GM12878 (cell line): ENCODE results near the gene PPP1CA. TPM values are rescaled to one million over a fixed set of nuclear protein-coding genes. Genes with fewer than 3 reads are reported as not detected.

Experiments used
- BHLHE40 ChIP-seq, 2 experiments: fragments of 450-650 bp in 1 of 2; IDR thresholded peaks; 2 replicates each; pipeline ENCODE4 v1.6.1; 2011 to 2017; ENCODE audit warnings: low read depth in 2 of 2, borderline replicate concordance in 1 of 2, improper control_type of control experiment in 1 of 2, low read length in 1 of 2, mild to moderate bottlenecking in 1 of 2
- FOXK2 ChIP-seq: fragments of 450-650 bp; IDR thresholded peaks from 2 replicates; pipeline ENCODE4 v1.6.1; 2017; ENCODE audit warnings: mild to moderate bottlenecking, moderate library complexity
- MAX ChIP-seq: IDR thresholded peaks from 2 replicates; pipeline ENCODE4 v1.6.1; 2012; ENCODE audit warnings: low read depth, low read length, improper control_type of control experiment
- NBN ChIP-seq: fragments of 450-650 bp; IDR thresholded peaks from 2 replicates; pipeline ENCODE4 v1.6.1; 2016
- PBX3 ChIP-seq: IDR thresholded peaks from 2 replicates; pipeline ENCODE4 v1.6.1; 2011; ENCODE audit warnings: mild to moderate bottlenecking, low read depth, low read length, moderate library complexity; ENCODE audit not compliant: insufficient replicate concordance
- PRDM15 ChIP-seq: fragments of 450-650 bp; formaldehyde crosslinking; IDR thresholded peaks from 2 replicates; pipeline ENCODE4 v1.4.0; 2020; ENCODE audit warnings: mild to moderate bottlenecking, moderate library complexity
- RAD51 ChIP-seq: fragments of 450-650 bp; IDR thresholded peaks from 2 replicates; pipeline ENCODE4 v1.6.1; 2016; ENCODE audit warnings: moderate library complexity, mild to moderate bottlenecking, inconsistent platforms
- SIN3A ChIP-seq: IDR thresholded peaks from 2 replicates; pipeline ENCODE4 v1.6.1; 2012; ENCODE audit warnings: low read depth, low read length, improper control_type of control experiment
- SKIL ChIP-seq: fragments of 450-650 bp; IDR thresholded peaks from 2 replicates; pipeline ENCODE4 v1.6.1; 2017; ENCODE audit warnings: mild to moderate bottlenecking, low read depth, inconsistent platforms; ENCODE audit not compliant: poor library complexity, severe bottlenecking
- TBL1XR1 ChIP-seq: IDR thresholded peaks from 2 replicates; pipeline ENCODE4 v1.6.1; 2012; ENCODE audit warnings: low read depth, low read length, improper control_type of control experiment
- ZBTB40 ChIP-seq: fragments of 450-650 bp; IDR thresholded peaks from 2 replicates; pipeline ENCODE4 v1.6.1; 2016; ENCODE audit warnings: mild to moderate bottlenecking, moderate library complexity, borderline replicate concordance
- ZNF687 ChIP-seq: fragments of 450-650 bp; IDR thresholded peaks from 2 replicates; pipeline ENCODE4 v1.6.1; 2017; ENCODE audit warnings: mild to moderate bottlenecking, moderate library complexity
- polyA plus RNA-seq, 11 experiments: library from polyadenylated mRNA; depleted of rRNA in 4 of 11; unstranded in 6 of 11; stranded (reverse) in 5 of 11; fragments of >200 nt; fragmentation: Nextera tagmentation in 4 of 11; fragmentation: Illumina TruSeq in 1 of 11; extraction: Ambion mirVana in 4 of 11; extraction: Trizol in 1 of 11; gene quantifications; 1 replicate in 1 of 11; 2 replicates in 10 of 11; pipeline versions ENCODE4 v1.2.1 to v1.2.3, GENCODE V29; 2011 to 2016; ENCODE audit warnings: inconsistent platforms in 2 of 11, missing spikeins in 2 of 11, low read depth in 1 of 11
- total RNA-seq, 4 experiments: library from RNA; depleted of rRNA in 3 of 4; stranded (reverse); fragments of >200 nt in 3 of 4; fragmentation: Illumina TruSeq in 1 of 4; extraction: Trizol in 1 of 4; gene quantifications; 2 replicates each; pipeline versions ENCODE4 v1.2.1 to v1.2.3, GENCODE V29; 2013 to 2021

PPP1CA gene
- total and polyA plus RNA-seq, 10 of the 15 experiments (the other 5 are each of a cell fraction or from before 2014, with no cell fraction given): 26.4 to 458 (median 240) TPM

GRCh38 chr11:67409261-67409666 is 7.6 kb upstream of the PPP1CA start (continued):
- TF ChIP-seq ZNF687: peak; percentile 88
- TF ChIP-seq TBL1XR1: no peak
- no peak for TF ChIP-seq PRDM15 (CRISPR knock-in tag)
- TF ChIP-seq SKIL: no peak
- peak; percentile 6 for TF ChIP-seq PBX3
- no peak for TF ChIP-seq SIN3A
- TF ChIP-seq MAX: peak; percentile 55; the same call in 1 of the 2 replicates
- 0 out of 4 replicates have a peak, but pooled peaks of 1 of the 2 experiments have one; percentile 3 for TF ChIP-seq BHLHE40 (IDR thresholded peaks at IDR 0.05; ENCODE audit: borderline replicate concordance in 1 of 2, low read depth in 2 of 2, low read length in 1 of 2)
- no peak for TF ChIP-seq NBN
- no peak for TF ChIP-seq FOXK2
- TF ChIP-seq RAD51: no peak
- TF ChIP-seq ZBTB40: no peak
